Heart left ventricle (tissue), 16 donors: Measurements from ENCODE around the gene ATP2B2. TPM values are rescaled to one million over a fixed set of nuclear protein-coding genes. Genes with fewer than 3 reads are reported as not detected.

Source experiments
- ATAC-seq, 4 donors: fragments of 200-7000 bp; cut with Tn5 transposase; one replicate each; pipeline ENCODE4 v1.9.1; 2020 to 2022; ENCODE audit warnings: moderate library complexity in 4 of 4, mild to moderate bottlenecking in 3 of 4, moderate number of reproducible peaks in 1 of 4
- DNase-seq, 5 donors: peaks; one replicate each; pipeline ENCODE4 v3.0.0-alpha.2; 2020
- H3K27ac ChIP-seq, 12 donors: fragments of 200-600 bp; sonication (generic) in 4 of 12; one replicate each; pipeline versions ENCODE4 v1.5.0 to v1.8.0; 2016 to 2022; ENCODE audit warnings: mild to moderate bottlenecking in 2 of 12
- H3K27me3 ChIP-seq, 9 donors: fragments of 200-600 bp; sonication (generic) in 2 of 9; one replicate each; pipeline versions ENCODE4 v1.5.1 to v1.8.0; 2016 to 2022; ENCODE audit warnings: mild to moderate bottlenecking in 3 of 9
- H3K36me3 ChIP-seq, 9 donors: fragments of 200-600 bp; sonication (generic) in 2 of 9; one replicate each; pipeline versions ENCODE4 v1.5.0 to v1.8.0; 2018 to 2022; ENCODE audit warnings: mild to moderate bottlenecking in 2 of 9
- H3K4me1 ChIP-seq, 12 donors: fragments of 200-600 bp; sonication (generic) in 4 of 12; one replicate each; pipeline versions ENCODE4 v1.5.0 to v1.8.0; 2016 to 2022; ENCODE audit warnings: mild to moderate bottlenecking in 3 of 12
- H3K4me3 ChIP-seq, 12 donors: fragments of 200-600 bp; sonication (generic) in 4 of 12; one replicate each; pipeline versions ENCODE4 v1.5.0 to v1.8.0; 2017 to 2022; ENCODE audit warnings: mild to moderate bottlenecking in 9 of 12, moderate library complexity in 4 of 12
- H3K9me3 ChIP-seq, 12 donors: fragments of 200-600 bp; sonication (generic) in 4 of 12; one replicate each; pipeline versions ENCODE4 v1.5.0 to v1.8.0; 2016 to 2022; ENCODE audit warnings: mild to moderate bottlenecking in 1 of 12
- POLR2A ChIP-seq, 2 donors: fragments of 450-650 bp; IDR thresholded peaks; one replicate each; pipeline ENCODE4 v1.6.1; 2017; ENCODE audit warnings: antibody characterized with exemption in 2 of 2, mild to moderate bottlenecking in 2 of 2, moderate library complexity in 2 of 2
- WGBS, 4 donors: extraction: QIAGEN DNeasy Blood & Tissue Kit in 2 of 4; methylation state at CpG; one replicate each; pipeline versions ENCODE4 v1.1.5 to v1.1.7; 2013 to 2018; 5-methylcytosine and 5-hydroxymethylcytosine counted together
- intact Hi-C, 10 donors: fragments of 100-400 bp; cut with DNase I; formaldehyde crosslinking; loops; one replicate each; pipeline versions ENCODE4 v1.11.1 to v1.14.2; 2022
- polyA plus RNA-seq, 2 donors: library from polyadenylated mRNA; stranded (reverse); fragments of 200-250 nt; gene quantifications; one replicate each; pipeline ENCODE4 v1.2.3, GENCODE V29; 2013
- total RNA-seq, 9 donors: library from RNA; depleted of rRNA in 2 of 9; stranded (reverse); fragments of >200 nt in 2 of 9; fragmentation: NEBNext Ultra II Directional in 3 of 9; extraction: Animal tissue kit (Norgen Biotek cat#: 25700) in 3 of 9; gene quantifications; one replicate each; pipeline versions ENCODE4 v1.1.0 to v1.2.4, GENCODE V29; 2016 to 2023
- TF ChIP-seq, protein P1 (sequence below), 12 donors: fragments of 200-600 bp; sonication (generic) in 4 of 12; IDR thresholded peaks; one replicate each; pipeline versions ENCODE4 v1.5.0 to v1.8.0; 2018 to 2022; ENCODE audit warnings: antibody characterized with exemption in 12 of 12, mild to moderate bottlenecking in 5 of 12
- donor health status: ischemic (EF 13 %, LVEDD 7.1; RV severe dilation, severe dysfunction).
- donor health status: healthy with polysubstance abuse.
- donor health status: DM: no; HTN: yes; CAD: no.
- donor health status: DM: no; HTN: no; CAD: no.
- donor health status: ischemic (EF 25% LVEDD 6.9; RV normal size, moderate dysfunction).
- donor health status: ischemic (EF 25% LVEDD 5.7; RV mildly dilated, moderate dysfunction).
- donor health status: healthy.
- donor health status: DM: yes; HTN: yes; CAD: no.
- donor health status: ischemic (EF 35%, LVEDD 5.7; RV mildly dilated, moderate dysfunction).
- donor health status: nonischemic (EF 11% LVEDD 7.7; RV severe dilation, severe dysfunction).
- donor health status: DM: yes; HTN: yes; CAD: no.
- donor health status: PGD.
- donor health status: ischemic (EF 29% LVEDD 5.4; RV normal size, mild dysfunction).
- donor health status: nonischemic (EF 23%, LVEDD 6.1; RV moderate dilation, normal function).

Gene ATP2B2
- total and polyA plus RNA-seq, 11 donors: 0.01 to 0.35 (median 0.12) TPM; not detected in 3

DNA sequence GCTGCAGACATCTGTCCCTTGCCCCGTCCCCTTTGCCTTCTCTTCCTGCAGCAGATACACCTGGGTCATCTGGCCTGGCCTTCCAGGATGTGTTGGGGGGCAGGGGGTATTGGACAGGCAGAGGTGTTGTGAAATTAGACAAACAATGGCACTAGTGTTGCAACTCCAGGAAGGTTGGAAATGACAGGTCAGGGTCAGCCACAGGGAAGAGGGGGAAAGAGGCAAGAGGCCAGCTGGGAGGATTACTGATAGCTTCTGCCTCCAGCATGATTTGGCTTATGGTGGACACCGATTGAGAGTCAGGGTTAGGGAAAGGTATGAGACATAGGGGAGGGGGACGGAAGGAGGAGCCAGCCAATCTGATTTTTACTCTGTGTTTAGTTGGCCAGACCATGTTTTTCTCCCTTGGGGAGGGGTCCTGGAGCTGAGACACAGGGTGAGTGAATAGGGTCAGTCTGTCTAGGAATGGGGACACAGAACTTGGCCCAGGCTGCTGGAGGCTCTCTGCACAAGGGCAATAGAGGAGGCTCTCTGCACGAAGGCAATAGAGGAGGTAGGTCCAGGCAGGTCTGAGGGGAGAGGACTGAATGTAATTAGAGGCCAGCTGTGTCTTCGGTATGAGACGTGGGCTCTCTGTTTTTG lies 3.4 kb upstream of the ATP2B2 start:
- no peak for ATAC-seq
- intact Hi-C loops: no loop called here
- no peak overlapping the region for H3K4me3 ChIP-seq
- DNase-seq: no peak
- H3K27me3 ChIP-seq: peaks cover 0 to 35% (median 18%) of the 10 kb centered on the region in 9 donors
- H3K27ac ChIP-seq: no peak overlapping the region
- 74 to 88% (median 80%) methylated on average over 6 of the region's 6 CpGs for WGBS, 4 donors
- no peak for TF ChIP-seq POLR2A (IDR thresholded peaks at IDR 0.05)
- TF ChIP-seq, protein P1, sequence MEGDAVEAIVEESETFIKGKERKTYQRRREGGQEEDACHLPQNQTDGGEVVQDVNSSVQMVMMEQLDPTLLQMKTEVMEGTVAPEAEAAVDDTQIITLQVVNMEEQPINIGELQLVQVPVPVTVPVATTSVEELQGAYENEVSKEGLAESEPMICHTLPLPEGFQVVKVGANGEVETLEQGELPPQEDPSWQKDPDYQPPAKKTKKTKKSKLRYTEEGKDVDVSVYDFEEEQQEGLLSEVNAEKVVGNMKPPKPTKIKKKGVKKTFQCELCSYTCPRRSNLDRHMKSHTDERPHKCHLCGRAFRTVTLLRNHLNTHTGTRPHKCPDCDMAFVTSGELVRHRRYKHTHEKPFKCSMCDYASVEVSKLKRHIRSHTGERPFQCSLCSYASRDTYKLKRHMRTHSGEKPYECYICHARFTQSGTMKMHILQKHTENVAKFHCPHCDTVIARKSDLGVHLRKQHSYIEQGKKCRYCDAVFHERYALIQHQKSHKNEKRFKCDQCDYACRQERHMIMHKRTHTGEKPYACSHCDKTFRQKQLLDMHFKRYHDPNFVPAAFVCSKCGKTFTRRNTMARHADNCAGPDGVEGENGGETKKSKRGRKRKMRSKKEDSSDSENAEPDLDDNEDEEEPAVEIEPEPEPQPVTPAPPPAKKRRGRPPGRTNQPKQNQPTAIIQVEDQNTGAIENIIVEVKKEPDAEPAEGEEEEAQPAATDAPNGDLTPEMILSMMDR (IDR thresholded peaks at IDR 0.05): no peak
- no peaks in the 10 kb centered on the region for H3K9me3 ChIP-seq
- H3K36me3 ChIP-seq: no peaks in the 10 kb centered on the region
- peaks cover 0 to 12% (median 0%) of the 10 kb centered on the region in 12 donors for H3K4me1 ChIP-seq

DNA sequence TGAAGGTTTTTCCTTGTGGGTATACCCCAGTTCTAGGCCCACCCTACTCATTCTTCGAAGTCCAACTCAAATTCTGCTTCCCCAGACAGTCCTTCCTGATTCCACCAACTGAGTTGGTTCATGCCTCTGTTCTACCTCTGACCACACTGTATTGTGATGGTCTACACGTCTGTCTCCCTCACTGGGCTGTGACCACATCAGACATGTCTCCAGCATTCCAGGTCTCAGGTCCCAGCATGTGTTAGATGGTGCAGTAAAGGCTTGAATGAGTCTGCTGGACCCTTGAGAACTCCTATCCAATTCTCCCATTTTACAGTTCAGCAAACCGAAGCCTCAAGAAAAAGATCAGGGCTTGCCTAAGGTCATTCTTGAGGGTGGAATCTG lies 2.8 kb upstream of the ATP2B2 start:
- H3K27me3 ChIP-seq: peaks cover 0 to 39% (median 23%) of the 10 kb centered on the region in 9 donors
- TF ChIP-seq, protein P1 (IDR thresholded peaks at IDR 0.05): no peak
- TF ChIP-seq POLR2A (IDR thresholded peaks at IDR 0.05): no peak
- intact Hi-C loops: no loop called here
- no peaks in the 10 kb centered on the region for H3K36me3 ChIP-seq
- H3K4me1 ChIP-seq: peaks cover 0 to 12% (median 0%) of the 10 kb centered on the region in 12 donors
- no peaks in the 10 kb centered on the region for H3K9me3 ChIP-seq
- no peak overlapping the region for H3K27ac ChIP-seq
- no peak for ATAC-seq
- no peak for DNase-seq
- WGBS, 4 donors: 75 to 80% (median 76%) methylated on average over 3 of the region's 3 CpGs
- no peak overlapping the region for H3K4me3 ChIP-seq

DNA sequence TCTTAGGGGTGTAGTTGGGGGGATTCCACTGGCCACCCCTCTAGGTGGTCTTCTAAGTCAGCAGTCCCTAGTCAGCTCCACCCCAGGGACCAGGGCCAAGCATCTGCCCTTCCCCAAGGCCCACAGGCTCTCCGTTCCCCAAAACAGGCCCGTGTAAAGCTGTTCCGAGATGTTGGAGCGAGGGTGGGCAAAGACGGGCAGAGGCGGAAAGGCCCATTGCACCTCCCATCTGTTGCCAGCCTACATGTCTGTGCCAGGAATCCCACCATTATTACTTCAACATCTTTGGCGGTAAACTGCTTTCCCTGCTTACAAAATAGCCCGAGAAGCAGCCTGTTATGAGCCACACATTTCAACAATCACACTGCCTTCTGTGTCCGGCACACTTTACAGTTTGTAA lies 1.9 kb upstream of the ATP2B2 start:
- H3K36me3 ChIP-seq: no peaks in the 10 kb centered on the region
- no peak for DNase-seq
- WGBS, 4 donors: 86 to 91% (median 88%) methylated on average over 9 of the region's 9 CpGs
- H3K27ac ChIP-seq: no peak overlapping the region
- no peak overlapping the region for H3K4me3 ChIP-seq
- H3K4me1 ChIP-seq: peaks cover 0 to 12% (median 0%) of the 10 kb centered on the region in 12 donors
- no peak for ATAC-seq
- no peaks in the 10 kb centered on the region for H3K9me3 ChIP-seq
- peaks cover 0 to 45% (median 23%) of the 10 kb centered on the region in 9 donors for H3K27me3 ChIP-seq
- TF ChIP-seq, protein P1 (IDR thresholded peaks at IDR 0.05): no peak
- no peak for TF ChIP-seq POLR2A (IDR thresholded peaks at IDR 0.05)
- intact Hi-C loops: no loop called here

DNA sequence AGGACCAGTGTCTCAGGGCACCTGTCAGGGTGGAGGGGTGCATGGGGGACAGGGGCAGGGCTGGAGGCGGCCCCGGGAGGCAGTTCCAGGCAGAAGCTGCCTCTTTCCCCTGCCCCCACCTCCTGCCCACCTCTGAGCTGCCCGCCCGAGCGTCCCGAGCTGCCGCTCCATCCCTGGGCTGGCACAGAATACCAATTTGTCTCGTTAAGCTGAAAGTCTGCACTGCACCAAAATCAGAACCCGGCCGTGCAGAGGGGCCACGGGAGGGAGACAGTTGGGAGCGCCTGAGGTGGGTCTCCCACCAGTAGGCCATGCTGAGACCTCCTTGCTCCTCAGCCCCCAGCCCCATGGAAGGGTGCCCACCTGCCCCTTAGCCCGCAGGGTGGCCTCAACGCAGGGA lies 1.3 kb upstream of the ATP2B2 start:
- intact Hi-C loops: no loop called here
- peaks cover 0 to 12% (median 0%) of the 10 kb centered on the region in 12 donors for H3K4me1 ChIP-seq
- no peak for TF ChIP-seq POLR2A (IDR thresholded peaks at IDR 0.05)
- TF ChIP-seq, protein P1 (IDR thresholded peaks at IDR 0.05): no peak
- H3K4me3 ChIP-seq: no peak overlapping the region
- no peaks in the 10 kb centered on the region for H3K9me3 ChIP-seq
- DNase-seq (no peak), ATAC-seq (no peak)
- no peaks in the 10 kb centered on the region for H3K36me3 ChIP-seq
- H3K27ac ChIP-seq: no peak overlapping the region
- peaks cover 0 to 51% (median 23%) of the 10 kb centered on the region in 9 donors for H3K27me3 ChIP-seq
- 86 to 94% (median 90%) methylated on average over 14 of the region's 14 CpGs for WGBS, 4 donors
